COLO668 (cell line): ENCODE data around the gene CHAD.
A peak's percentile ranks its signal among the peaks of the same experiment; 100 is the strongest.

ENCODE experiments used
- DNase-seq: peaks from one replicate; lab custom pipeline; 2025; ENCODE audit not compliant: unreplicated experiment; lab: John Stamatoyannopoulos, UW

The CHAD gene, protein sequence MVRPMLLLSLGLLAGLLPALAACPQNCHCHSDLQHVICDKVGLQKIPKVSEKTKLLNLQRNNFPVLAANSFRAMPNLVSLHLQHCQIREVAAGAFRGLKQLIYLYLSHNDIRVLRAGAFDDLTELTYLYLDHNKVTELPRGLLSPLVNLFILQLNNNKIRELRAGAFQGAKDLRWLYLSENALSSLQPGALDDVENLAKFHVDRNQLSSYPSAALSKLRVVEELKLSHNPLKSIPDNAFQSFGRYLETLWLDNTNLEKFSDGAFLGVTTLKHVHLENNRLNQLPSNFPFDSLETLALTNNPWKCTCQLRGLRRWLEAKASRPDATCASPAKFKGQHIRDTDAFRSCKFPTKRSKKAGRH

DNA sequence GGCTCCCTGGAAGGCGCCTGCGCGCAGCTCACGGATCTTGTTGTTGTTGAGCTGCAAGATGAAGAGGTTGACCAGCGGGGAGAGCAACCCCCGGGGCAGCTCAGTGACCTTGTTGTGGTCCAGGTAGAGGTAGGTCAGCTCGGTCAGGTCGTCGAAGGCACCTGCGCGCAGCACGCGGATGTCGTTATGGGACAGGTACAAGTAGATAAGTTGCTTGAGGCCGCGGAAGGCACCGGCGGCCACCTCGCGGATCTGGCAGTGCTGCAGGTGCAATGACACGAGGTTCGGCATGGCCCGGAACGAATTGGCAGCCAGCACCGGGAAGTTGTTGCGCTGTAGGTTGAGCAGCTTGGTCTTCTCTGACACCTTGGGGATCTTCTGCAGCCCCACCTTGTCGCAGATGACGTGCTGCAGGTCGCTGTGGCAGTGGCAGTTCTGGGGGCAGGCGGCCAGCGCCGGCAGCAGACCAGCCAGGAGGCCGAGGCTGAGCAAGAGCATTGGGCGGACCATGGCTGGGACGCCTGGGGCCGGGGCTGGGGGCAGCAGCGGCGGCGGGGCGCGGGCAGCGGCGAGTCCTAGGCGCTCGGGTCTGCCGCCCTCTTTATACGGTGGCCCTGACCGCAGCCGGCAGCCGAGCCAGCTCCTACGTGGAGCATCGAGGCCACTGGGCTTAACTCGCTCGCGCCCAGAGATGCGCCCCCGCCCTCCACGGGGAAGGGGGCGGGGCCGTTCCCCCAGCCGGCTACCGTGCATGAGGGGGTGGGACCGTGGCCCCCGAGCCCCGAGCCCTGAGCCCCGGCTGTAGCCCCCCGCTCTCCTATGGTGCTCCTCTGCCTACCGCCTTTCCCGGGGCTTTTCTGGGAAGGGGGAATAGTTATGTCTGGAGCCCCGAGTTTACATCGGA is at the start of gene CHAD:
CHAD (minus strand) TSS at position 577 of the 904 bp plus-strand sequence; CDS start at position 510, 67 bp downstream.
- DNase-seq: no peak

- no peak for DNase-seq
Measured at GRCh38 chr17:50517504-50518383, 49.1 kb upstream of the CHAD start.

DNA sequence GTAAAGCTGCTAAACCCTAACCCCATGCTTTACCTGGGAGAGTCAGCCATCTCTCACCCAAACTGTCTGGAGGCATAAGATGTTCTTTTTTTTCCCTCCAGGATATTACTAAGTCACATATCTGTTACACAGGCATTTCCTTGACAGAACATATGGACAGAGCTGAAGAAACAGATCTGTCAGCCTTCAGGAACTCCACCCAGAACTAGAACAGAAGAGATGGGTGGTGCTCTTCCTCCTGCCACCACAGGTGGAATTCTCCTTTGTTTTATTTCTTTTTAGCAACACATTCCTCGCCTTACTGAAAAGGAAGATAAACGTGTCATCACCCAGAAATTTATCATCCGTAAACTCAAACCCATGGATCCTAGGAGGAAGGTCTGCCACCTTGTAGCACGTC is 48.3 kb upstream of the CHAD start:
- DNase-seq: no peak

DNA sequence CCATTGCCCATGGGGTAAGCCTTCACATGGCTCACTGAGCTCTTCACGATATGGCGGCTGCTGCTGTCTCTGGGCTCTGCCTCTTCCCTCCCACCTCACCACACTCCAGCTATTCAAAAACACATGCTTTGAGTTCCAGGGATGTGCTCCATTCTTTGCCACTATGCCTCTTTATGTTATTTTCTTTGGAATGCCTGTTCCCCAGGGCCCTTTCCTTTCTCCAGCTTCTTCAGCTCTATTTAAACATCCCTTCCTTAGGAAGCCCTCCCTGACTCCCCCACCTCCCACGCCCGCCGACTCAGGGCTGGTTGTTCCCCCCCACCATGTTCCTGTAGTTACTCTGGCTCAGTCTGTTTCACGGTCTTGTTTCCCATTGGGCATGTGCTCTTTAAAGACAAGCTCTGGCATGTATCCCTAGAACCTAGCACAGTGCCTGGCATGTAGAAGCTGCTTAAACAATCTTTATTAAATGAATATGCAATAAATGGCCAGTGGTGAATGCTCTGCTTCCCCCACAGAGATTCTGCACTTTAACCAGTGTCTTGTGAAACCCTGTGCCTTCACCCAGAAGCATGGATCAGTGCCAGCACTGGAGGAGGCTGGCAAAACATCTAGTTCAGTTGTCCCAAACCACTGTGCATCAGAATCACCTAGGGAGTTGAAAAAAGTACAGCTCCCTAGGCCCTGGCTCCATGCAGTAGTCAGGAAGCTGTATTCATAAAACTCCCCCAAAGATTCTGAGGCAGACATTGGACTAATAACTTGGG is 46.4 kb upstream of the CHAD start:
- no peak for DNase-seq

DNA sequence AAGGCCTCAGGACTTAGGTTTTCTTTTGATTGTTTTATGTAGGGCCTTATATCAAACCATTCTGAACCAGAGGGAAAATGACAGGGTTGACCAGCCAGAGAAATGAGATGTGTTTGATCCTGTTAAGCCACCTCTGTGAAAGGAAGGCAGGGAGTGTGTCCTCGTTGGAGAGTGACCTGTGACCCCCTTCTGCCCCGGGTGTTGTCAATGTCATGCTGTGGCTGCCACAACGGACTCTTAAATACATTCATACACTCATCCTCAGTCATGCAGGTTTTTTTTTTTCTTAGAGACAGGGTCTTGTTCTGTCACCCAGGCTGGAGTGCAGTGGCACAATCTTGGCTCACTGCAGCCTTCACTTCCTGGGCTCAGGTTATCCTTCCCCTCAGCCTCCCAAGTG is 45.7 kb upstream of the CHAD start:
- no peak for DNase-seq

DNA sequence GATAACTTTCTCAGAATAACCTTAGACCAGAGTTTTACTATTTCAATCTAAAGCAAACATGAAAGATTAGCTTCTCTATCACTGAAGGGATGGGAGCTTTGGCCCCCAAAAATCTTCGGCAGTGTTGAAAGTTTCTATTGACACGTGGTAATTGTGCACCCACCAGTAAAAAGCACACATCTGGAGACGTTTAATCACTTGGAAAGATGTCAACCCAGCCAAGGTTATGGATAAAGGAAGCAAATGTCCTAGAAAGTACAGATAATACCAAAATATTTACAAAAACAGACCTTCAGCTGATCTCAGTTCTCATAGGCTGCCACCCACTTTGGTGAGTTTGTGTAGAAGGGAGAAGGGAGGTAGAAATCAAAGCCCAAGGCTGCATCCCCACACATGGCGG is 44.8 kb upstream of the CHAD start:
- no peak for DNase-seq

DNA sequence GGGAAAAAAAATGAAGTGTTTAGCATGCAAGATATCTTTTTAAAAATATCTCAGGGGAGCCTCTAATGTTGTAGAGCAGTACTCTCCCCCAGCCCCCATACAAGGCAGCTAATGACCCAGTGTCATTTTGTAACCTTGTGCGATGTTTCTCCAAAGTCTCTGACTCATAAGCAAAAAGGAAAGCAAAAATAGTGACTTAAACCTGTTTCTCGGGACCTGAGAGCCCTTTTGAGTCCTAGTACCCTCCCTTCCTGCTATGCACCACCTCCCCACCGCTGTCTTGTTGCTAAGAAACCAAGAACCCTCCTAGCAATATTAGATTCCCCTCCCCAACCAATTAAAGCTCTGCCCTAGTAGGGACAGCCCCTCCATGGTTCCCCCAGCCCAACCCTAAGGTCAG is 42.4 kb upstream of the CHAD start:
- DNase-seq: no peak

- DNase-seq: no peak
Measured at GRCh38 chr17:50508573-50509460, 40.1 kb upstream of the CHAD start.

GRCh38 chr17:50507871-50508572 is 39.3 kb upstream of the CHAD start, which contains the start of gene MYCBPAP:
Gene MYCBPAP (plus strand): TSS chr17:50508439. CDS start chr17:50508675, 236 bp downstream.
- DNase-seq: peak; percentile 66

- DNase-seq: no peak
Measured at GRCh38 chr17:50506298-50506697, 37.6 kb upstream of the CHAD start.

DNA sequence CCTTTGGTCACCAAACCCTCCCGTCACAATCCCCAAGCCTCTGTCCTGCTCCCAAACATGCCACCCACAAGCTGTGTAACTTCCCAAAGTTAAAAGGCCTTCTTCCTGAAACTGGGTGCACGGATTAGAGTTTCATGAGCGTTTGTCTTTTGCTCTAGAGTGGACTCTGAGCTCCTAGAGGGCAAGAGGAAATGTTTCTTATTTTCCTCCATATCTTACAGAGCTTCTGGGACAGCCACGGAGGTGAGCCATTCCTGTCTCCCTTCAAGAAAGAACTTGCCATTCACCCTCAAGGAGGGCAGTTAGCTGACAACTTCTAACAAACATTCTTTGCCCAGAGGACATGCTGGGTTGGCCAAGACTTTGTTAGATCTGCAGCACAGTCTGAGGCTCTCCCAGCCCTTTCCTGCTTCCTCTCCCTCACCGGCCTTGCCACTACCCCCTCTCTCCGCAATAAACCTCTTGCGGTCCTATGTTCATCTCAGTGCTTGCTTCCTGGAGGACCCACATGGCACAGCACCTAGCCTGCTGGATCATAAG is 37.0 kb upstream of the CHAD start:
- no peak for DNase-seq

GRCh38 chr17:50502301-50502990 is 33.8 kb upstream of the CHAD start:
- no peak for DNase-seq

DNA sequence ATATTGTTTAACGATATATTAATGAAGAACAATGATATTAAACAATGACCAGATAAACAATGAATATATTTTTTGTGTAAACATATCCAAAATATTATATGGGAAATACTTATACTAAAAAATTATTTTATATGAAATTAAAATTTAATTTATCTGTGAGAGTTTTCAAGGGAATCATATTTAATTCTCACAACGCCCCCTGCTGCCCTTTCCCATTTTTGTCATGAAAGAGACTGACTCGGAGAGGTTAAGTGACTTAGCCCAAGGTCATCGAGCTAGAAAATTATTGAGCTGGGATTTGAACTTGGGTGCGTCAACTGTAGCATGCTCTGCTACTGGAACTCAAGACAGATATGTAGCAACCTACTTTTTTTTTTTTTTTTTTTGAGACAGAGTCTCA is 32.4 kb upstream of the CHAD start:
- peak; percentile 8 for DNase-seq

GRCh38 chr17:50499721-50500120 is 31.0 kb upstream of the CHAD start:
- no peak for DNase-seq

GRCh38 chr17:50499270-50499669 is 30.6 kb upstream of the CHAD start:
- DNase-seq: no peak

- DNase-seq: no peak
Measured at GRCh38 chr17:50498021-50498874, 29.6 kb upstream of the CHAD start.

DNA sequence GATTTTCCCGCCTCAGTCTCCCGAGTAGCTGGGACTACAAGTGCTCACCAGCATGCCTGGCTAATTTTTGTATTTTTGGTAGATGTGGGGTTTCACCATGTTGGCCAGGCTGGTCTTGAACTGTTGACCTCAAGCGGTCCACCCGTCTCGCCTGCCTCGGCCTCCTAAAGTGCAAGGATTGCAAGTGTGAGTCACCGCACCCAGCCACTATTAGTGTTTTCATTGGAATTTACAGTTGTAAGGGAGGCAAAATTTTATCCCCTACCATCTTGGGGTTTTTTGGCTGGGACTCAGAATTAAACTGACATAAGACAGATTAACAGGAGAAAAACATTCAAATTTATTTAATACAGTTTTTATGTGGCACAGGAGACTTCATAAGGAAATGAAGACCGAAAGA is 27.2 kb upstream of the CHAD start:
- DNase-seq: no peak
